Tibial nerve (tissue), 4 donors: ENCODE data around the gene EYS. TPM values are rescaled to one million over a fixed set of nuclear protein-coding genes. Genes with fewer than 3 reads are reported as not detected.

Source experiments
- DNase-seq, 2 donors: peaks; one replicate each; pipeline ENCODE4 v3.0.0-alpha.2; 2019; ENCODE audit warnings: low spot score in 2 of 2
- H3K27ac ChIP-seq, 4 donors: fragments of 200-600 bp; sonication (generic) in 3 of 4; one replicate each; pipeline ENCODE4 v1.5.1; 2017 to 2019; ENCODE audit warnings: mild to moderate bottlenecking in 1 of 4
- H3K27me3 ChIP-seq, 2 donors: fragments of 200-600 bp; sonication (generic) in 1 of 2; one replicate each; pipeline versions ENCODE4 v1.5.1 to v1.6.0; 2017 to 2019
- H3K36me3 ChIP-seq, 3 donors: fragments of 200-600 bp; sonication (generic); one replicate each; pipeline ENCODE4 v1.5.1; 2018 to 2019
- H3K4me1 ChIP-seq, 4 donors: fragments of 200-600 bp; sonication (generic) in 3 of 4; one replicate each; pipeline ENCODE4 v1.5.1; 2017 to 2019
- H3K4me3 ChIP-seq, 4 donors: fragments of 200-600 bp; sonication (generic) in 3 of 4; one replicate each; pipeline ENCODE4 v1.5.1; 2017 to 2019; ENCODE audit warnings: mild to moderate bottlenecking in 1 of 4, moderate library complexity in 1 of 4
- H3K9me3 ChIP-seq, 4 donors: fragments of 200-600 bp; sonication (generic) in 3 of 4; one replicate each; pipeline ENCODE4 v1.5.1; 2017 to 2019
- EP300 ChIP-seq, 2 donors: sonication (generic); formaldehyde crosslinking; IDR thresholded peaks; one replicate each; pipeline ENCODE4 v1.6.1; 2017; ENCODE audit warnings: antibody characterized with exemption in 2 of 2, mild to moderate bottlenecking in 1 of 2
- POLR2A ChIP-seq, 2 donors: fragments of 450-650 bp; IDR thresholded peaks; one replicate each; pipeline ENCODE4 v1.6.1; 2017; ENCODE audit warnings: antibody characterized with exemption in 2 of 2, mild to moderate bottlenecking in 2 of 2, moderate library complexity in 2 of 2
- WGBS, 2 donors: methylation state at CpG; one replicate each; pipeline ENCODE4 v1.1.5; 2018; 5-methylcytosine and 5-hydroxymethylcytosine counted together
- total RNA-seq, 4 donors: library from RNA; depleted of rRNA; stranded (reverse); fragments of >200 nt; gene quantifications; one replicate each; pipeline ENCODE4 v1.1.0, GENCODE V29; 2016
- TF ChIP-seq, protein P1 (sequence below), 5 experiments: fragments of 200-600 bp in 3 of 5; fragments of 450-650 bp in 2 of 5; sonication (generic) in 3 of 5; IDR thresholded peaks; one replicate each; pipeline ENCODE4 v1.5.1; 2016 to 2019; ENCODE audit warnings: antibody characterized with exemption in 5 of 5, mild to moderate bottlenecking in 3 of 5, moderate library complexity in 2 of 5

Gene EYS
- total RNA-seq, 4 donors from 2014 or later: under 0.01 to 4.5 (median 0.39) TPM; not detected in 1

DNA sequence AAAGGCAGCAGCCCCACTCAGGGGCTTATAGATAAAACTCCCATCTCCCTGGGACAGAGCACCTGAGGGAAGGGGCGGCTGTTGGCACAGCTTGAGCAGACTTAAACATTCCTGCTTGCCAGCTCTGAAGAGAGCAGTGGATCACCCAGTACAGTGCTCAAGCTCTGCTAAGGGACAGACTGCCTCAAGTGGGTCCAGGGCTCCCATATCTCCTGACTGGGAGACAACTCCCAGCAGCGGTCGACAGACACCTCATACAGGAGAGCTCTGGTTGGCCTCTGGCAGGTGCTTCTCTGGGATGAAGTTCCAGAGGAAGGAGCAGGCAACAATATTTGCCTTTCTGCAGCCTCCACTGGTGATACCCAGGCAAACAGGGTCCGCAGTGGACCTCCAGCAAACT lies 810.1 kb downstream of the EYS start:
- H3K36me3 ChIP-seq: no peaks in the 10 kb centered on the region
- peaks cover 0 to 5% (median 0%) of the 10 kb centered on the region in 4 donors for H3K9me3 ChIP-seq
- TF ChIP-seq, protein P1, sequence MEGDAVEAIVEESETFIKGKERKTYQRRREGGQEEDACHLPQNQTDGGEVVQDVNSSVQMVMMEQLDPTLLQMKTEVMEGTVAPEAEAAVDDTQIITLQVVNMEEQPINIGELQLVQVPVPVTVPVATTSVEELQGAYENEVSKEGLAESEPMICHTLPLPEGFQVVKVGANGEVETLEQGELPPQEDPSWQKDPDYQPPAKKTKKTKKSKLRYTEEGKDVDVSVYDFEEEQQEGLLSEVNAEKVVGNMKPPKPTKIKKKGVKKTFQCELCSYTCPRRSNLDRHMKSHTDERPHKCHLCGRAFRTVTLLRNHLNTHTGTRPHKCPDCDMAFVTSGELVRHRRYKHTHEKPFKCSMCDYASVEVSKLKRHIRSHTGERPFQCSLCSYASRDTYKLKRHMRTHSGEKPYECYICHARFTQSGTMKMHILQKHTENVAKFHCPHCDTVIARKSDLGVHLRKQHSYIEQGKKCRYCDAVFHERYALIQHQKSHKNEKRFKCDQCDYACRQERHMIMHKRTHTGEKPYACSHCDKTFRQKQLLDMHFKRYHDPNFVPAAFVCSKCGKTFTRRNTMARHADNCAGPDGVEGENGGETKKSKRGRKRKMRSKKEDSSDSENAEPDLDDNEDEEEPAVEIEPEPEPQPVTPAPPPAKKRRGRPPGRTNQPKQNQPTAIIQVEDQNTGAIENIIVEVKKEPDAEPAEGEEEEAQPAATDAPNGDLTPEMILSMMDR (IDR thresholded peaks at IDR 0.05): no peak
- TF ChIP-seq EP300 (IDR thresholded peaks at IDR 0.05): no peak
- no peak for TF ChIP-seq POLR2A (IDR thresholded peaks at IDR 0.05)
- 89 to 98% methylated on average over 4 of the region's 4 CpGs for WGBS, 2 donors
- H3K4me3 ChIP-seq: no peak overlapping the region
- DNase-seq: no peak
- no peaks in the 10 kb centered on the region for H3K4me1 ChIP-seq
- H3K27me3 ChIP-seq: no peaks in the 10 kb centered on the region
- no peak overlapping the region for H3K27ac ChIP-seq

DNA sequence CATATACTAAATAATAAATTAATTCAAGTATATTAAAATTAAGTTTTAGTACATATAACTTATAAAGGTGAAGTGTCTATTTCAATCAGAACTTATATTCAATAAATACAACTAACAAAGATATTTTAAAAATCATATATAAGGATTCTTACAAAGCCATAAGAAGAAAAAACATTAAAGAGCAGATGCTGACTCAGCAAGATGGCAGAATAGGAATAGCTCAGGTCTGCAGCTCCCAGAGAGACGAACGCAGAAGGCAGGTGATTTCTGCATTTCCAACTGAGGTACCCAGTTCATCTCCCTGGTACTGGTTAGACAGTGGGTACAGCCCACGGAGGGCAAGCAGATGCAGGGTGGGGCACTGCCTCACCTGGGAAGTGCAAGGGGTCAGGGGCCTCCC lies 811.1 kb downstream of the EYS start:
- Histone ChIP-seq H3K27me3 (no peaks in the 10 kb centered on the region), H3K4me3 (no peak overlapping the region), H3K4me1 (no peaks in the 10 kb centered on the region), H3K27ac (no peak overlapping the region), H3K36me3 (no peaks in the 10 kb centered on the region), H3K9me3 (peaks cover 0 to 5% (median 0%) of the 10 kb centered on the region in 4 donors)
- no peak for DNase-seq
- 59 to 88% methylated on average over 3 of the region's 3 CpGs for WGBS, 2 donors
- TF ChIP-seq, protein P1 (IDR thresholded peaks at IDR 0.05): no peak
- TF ChIP-seq EP300 (IDR thresholded peaks at IDR 0.05) (no peak), POLR2A (IDR thresholded peaks at IDR 0.05) (no peak)

DNA sequence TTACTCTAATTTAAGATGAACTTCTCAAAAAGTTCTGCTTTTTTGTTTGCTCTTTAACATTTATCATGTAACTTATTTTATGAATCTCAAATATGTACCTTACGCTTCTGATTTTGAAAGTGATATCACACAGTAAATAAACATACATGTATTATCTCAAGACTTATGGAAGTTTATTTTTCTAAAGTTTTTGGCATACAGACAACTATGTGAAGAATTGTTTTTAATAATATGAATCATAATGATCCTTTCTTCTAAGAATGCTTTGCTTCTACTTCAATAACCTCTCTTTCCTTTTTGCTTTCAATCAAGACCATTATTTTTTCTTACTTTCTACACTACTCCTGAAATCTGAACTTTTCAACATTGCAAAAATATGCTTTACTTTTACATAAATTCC lies 816.4 kb downstream of the EYS start:
- no peak for TF ChIP-seq EP300 (IDR thresholded peaks at IDR 0.05)
- 51 to 54% methylated on average over 1 of the region's 1 CpG for WGBS, 2 donors
- no peaks in the 10 kb centered on the region for H3K4me1 ChIP-seq
- DNase-seq: no peak
- no peak overlapping the region for H3K4me3 ChIP-seq
- no peaks in the 10 kb centered on the region for H3K27me3 ChIP-seq
- no peaks in the 10 kb centered on the region for H3K9me3 ChIP-seq
- H3K27ac ChIP-seq: no peak overlapping the region
- no peaks in the 10 kb centered on the region for H3K36me3 ChIP-seq

DNA sequence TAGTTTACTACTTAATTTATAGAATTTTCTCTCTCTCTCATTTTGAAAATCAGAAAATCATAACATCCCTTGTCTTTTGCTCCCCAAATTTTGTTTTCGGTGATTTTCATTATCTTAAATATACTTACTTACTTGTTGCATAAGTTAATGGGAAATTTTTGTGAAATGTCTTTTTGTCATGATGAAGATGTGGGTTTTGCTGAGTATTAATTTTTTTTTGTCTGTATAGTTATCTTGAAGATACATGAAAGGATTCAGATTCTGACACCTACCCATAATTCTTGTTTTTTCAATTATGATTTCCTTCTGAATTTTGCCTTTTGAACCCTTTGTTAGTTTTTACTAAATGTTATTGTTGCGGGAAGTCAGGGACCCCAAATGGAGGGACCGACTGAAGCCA lies 817.9 kb downstream of the EYS start:
- no peaks in the 10 kb centered on the region for H3K4me1 ChIP-seq
- WGBS, 2 donors: 65 to 95% methylated on average over 3 of the region's 3 CpGs
- TF ChIP-seq, protein P1 (IDR thresholded peaks at IDR 0.05): no peak
- no peak for TF ChIP-seq EP300 (IDR thresholded peaks at IDR 0.05)
- no peaks in the 10 kb centered on the region for H3K36me3 ChIP-seq
- no peak overlapping the region for H3K27ac ChIP-seq
- no peaks in the 10 kb centered on the region for H3K9me3 ChIP-seq
- no peaks in the 10 kb centered on the region for H3K27me3 ChIP-seq
- no peak overlapping the region for H3K4me3 ChIP-seq
- no peak for DNase-seq

DNA sequence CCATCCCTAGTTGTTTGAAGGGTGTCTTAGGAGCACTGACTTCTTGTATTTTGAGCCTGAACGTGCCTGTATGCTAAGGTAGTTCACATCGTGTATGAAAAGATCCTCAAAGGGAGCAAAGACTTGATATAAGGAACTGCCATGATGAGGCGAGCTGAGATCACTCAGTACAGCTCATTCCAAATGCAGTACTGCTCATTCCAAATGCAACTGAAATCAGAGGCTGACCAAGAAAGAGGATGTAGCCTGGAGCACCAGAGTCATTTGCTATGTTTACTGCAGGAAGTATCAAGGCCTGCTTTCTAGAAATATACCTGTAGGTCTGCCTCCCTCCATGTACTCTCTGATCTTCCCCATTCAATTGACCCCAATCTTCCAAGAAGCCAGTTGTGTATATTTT lies 832.2 kb downstream of the EYS start:
- 81 to 82% methylated on average over 3 of the region's 3 CpGs for WGBS, 2 donors
- H3K4me3 ChIP-seq: no peak overlapping the region
- H3K9me3 ChIP-seq: no peaks in the 10 kb centered on the region
- no peaks in the 10 kb centered on the region for H3K36me3 ChIP-seq
- no peak overlapping the region for H3K27ac ChIP-seq
- DNase-seq: no peak
- H3K4me1 ChIP-seq: no peaks in the 10 kb centered on the region
- H3K27me3 ChIP-seq: no peaks in the 10 kb centered on the region
- TF ChIP-seq POLR2A (IDR thresholded peaks at IDR 0.05) (no peak), EP300 (IDR thresholded peaks at IDR 0.05) (no peak)
- TF ChIP-seq, protein P1 (IDR thresholded peaks at IDR 0.05): no peak

DNA sequence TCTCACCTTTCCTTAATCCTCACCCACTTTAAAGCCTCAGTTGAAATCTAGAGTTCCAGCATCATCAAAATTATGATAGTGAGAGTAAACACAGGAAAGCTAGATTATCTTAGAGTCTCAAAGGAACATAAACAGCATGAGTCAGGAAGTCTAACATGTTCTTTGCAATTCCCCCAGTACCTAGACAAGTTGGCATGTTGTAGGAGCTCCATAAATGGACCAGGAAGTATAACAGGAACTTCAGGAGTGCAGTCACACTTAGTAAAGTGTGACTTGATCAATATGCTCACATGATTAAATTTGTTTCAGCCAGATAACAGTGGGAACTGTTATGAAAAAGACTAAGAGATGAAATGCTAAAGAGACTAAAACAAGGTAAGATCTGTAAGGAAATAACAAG lies 834.4 kb downstream of the EYS start:
- Histone ChIP-seq H3K9me3 (no peaks in the 10 kb centered on the region), H3K27ac (no peak overlapping the region), H3K27me3 (no peaks in the 10 kb centered on the region), H3K4me1 (no peaks in the 10 kb centered on the region), H3K4me3 (no peak overlapping the region), H3K36me3 (no peaks in the 10 kb centered on the region)
- no peak for TF ChIP-seq POLR2A (IDR thresholded peaks at IDR 0.05)
- no peak for TF ChIP-seq EP300 (IDR thresholded peaks at IDR 0.05)
- TF ChIP-seq, protein P1 (IDR thresholded peaks at IDR 0.05): no peak
- DNase-seq: no peak
